Thoracic aorta (tissue), 2 donors: ENCODE data around the gene CHST11. TPM values are rescaled to one million over a fixed set of nuclear protein-coding genes. Genes with fewer than 3 reads are reported as not detected.
A peak's percentile ranks its signal among the peaks of the same experiment; 100 is the strongest.

Experiments used
- ATAC-seq: fragments of 150-250 bp; one replicate; pipeline ENCODE4 v1.8.0; 2017; ENCODE audit warnings: low read depth; ENCODE audit not compliant: insufficient number of reproducible peaks, low FRiP score
- DNase-seq: peaks from one replicate; pipeline ENCODE4 v3.0.0-alpha.2; 2020; ENCODE audit warnings: low spot score
- H3K27ac ChIP-seq, 2 donors: fragments of 200-600 bp; sonication (generic); 1 replicate in 1 of 2; 2 replicates in 1 of 2; pipeline ENCODE4 v1.5.1; 2016; ENCODE audit warnings: mild to moderate bottlenecking in 2 of 2, moderate library complexity in 2 of 2
- H3K27me3 ChIP-seq: fragments of 200-600 bp; sonication (generic); replicated peaks from 2 replicates; pipeline ENCODE4 v1.6.0; 2016; ENCODE audit warnings: mild to moderate bottlenecking; ENCODE audit not compliant: insufficient read depth
- H3K36me3 ChIP-seq: fragments of 200-600 bp; sonication (generic); one replicate; pipeline ENCODE4 v1.5.1; 2016
- H3K4me1 ChIP-seq, 2 donors: fragments of 200-600 bp; sonication (generic); 1 replicate in 1 of 2; 2 replicates in 1 of 2; pipeline versions ENCODE4 v1.5.1 to v1.6.0; 2016; ENCODE audit warnings: low read depth in 2 of 2, mild to moderate bottlenecking in 1 of 2; ENCODE audit not compliant: control insufficient read depth in 1 of 2
- H3K4me3 ChIP-seq: fragments of 200-600 bp; sonication (generic); 2 replicates; pipeline ENCODE4 v1.5.1; 2016; ENCODE audit warnings: mild to moderate bottlenecking
- H3K9me3 ChIP-seq: fragments of 200-600 bp; sonication (generic); 2 replicates; pipeline ENCODE4 v1.5.1; 2016
- total RNA-seq, 2 donors: library from RNA; depleted of rRNA; stranded (reverse); fragments of >200 nt; gene quantifications; one replicate each; pipeline versions ENCODE4 v1.1.0 to v1.2.3, GENCODE V29; 2016
- TF ChIP-seq, protein P1 (sequence below): fragments of 200-600 bp; sonication (generic); IDR thresholded peaks from one replicate; pipeline ENCODE4 v1.5.1; 2019; ENCODE audit warnings: antibody characterized with exemption

The CHST11 gene
- total RNA-seq, 2 donors from 2014 or later: 41.9 to 79.3 TPM

DNA sequence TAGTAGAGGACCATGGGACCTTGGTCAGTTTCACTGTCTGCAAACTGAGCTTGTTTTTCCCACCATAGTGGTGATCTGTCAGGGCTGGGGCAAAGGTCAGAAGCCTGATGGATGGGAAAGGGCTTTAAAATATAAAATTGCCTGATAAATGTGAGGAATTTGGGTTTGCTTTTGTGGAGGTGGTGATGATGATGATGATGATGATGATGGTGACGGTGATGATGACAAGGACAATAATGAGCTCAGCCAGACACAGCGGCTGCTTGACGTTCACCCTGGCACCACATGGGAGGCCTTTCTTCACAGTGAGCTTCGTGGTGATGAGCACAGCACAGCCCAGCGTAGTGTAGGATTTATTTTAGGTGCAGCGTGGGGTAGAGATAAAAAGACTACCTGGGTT is 257.6 kb downstream of the CHST11 start:
- no peaks in the 10 kb centered on the region for H3K36me3 ChIP-seq
- DNase-seq (no peak), ATAC-seq (no peak)
- H3K4me3 ChIP-seq: no peak overlapping the region
- no peaks in the 10 kb centered on the region for H3K27me3 ChIP-seq
- H3K9me3 ChIP-seq: no peaks in the 10 kb centered on the region
- H3K27ac ChIP-seq: no peak overlapping the region
- peaks cover 11 to 48% of the 10 kb centered on the region in 2 donors for H3K4me1 ChIP-seq
- TF ChIP-seq, protein P1, sequence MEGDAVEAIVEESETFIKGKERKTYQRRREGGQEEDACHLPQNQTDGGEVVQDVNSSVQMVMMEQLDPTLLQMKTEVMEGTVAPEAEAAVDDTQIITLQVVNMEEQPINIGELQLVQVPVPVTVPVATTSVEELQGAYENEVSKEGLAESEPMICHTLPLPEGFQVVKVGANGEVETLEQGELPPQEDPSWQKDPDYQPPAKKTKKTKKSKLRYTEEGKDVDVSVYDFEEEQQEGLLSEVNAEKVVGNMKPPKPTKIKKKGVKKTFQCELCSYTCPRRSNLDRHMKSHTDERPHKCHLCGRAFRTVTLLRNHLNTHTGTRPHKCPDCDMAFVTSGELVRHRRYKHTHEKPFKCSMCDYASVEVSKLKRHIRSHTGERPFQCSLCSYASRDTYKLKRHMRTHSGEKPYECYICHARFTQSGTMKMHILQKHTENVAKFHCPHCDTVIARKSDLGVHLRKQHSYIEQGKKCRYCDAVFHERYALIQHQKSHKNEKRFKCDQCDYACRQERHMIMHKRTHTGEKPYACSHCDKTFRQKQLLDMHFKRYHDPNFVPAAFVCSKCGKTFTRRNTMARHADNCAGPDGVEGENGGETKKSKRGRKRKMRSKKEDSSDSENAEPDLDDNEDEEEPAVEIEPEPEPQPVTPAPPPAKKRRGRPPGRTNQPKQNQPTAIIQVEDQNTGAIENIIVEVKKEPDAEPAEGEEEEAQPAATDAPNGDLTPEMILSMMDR: no peak

DNA sequence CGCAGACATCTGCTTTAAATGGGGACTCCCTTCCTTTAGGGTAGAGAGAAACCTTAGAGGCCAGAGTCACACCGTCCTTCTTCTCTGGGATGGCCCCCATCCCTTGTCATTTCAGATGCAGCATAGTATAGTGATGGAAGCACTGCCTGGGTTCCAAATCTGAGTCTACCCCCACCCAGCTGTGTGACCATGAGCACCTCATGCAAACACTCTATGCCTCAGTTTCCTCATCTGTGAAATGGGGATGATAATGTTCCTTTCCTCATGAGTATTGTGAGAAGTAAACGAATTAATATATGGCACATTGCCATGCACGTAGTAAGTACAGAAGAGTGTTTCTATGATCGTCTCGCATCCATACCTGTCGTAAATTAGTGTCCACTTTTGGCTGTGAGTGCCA is 259.4 kb downstream of the CHST11 start:
- Histone ChIP-seq H3K27ac (no peak overlapping the region), H3K4me1 (peaks cover 5 to 52% of the 10 kb centered on the region in 2 donors), H3K4me3 (no peak overlapping the region), H3K27me3 (no peaks in the 10 kb centered on the region), H3K9me3 (no peaks in the 10 kb centered on the region), H3K36me3 (no peaks in the 10 kb centered on the region)
- DNase-seq: no peak
- no peak for ATAC-seq
- TF ChIP-seq, protein P1: no peak

DNA sequence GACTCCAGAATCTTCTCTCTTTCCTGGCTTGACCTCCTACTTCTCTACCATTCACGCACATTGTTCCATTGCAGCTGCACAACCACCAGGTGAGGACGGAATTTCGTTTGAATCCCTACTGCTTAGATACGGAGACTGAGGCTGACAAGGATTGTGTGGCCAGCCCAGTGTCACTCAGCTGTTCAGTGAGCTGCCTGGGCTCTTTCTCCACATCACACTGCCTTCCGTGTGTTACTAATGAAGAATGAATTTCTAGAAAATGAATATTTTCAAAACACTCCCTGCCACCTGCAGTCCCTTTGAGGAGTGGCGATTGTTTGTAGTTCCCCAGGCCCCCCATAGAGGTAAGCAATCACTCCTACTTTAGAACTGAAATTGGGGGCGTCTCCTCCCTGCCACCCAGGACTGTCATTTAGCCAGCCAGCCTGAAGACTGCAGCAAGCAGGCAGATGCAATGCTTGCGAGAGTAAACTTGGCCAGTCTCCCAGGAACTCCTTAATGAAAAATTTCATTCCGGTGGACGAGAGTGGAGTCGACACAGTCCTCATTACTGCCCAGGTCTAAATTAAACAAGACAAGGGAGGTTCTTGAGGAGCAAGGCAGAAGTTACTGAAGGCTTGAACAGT is 261.7 kb downstream of the CHST11 start:
- DNase-seq (no peak), ATAC-seq (no peak)
- TF ChIP-seq, protein P1: no peak
- peaks cover 0 to 37% of the 10 kb centered on the region in 2 donors for H3K4me1 ChIP-seq
- no peaks in the 10 kb centered on the region for H3K36me3 ChIP-seq
- no peak overlapping the region for H3K4me3 ChIP-seq
- H3K9me3 ChIP-seq: no peaks in the 10 kb centered on the region
- no peak overlapping the region for H3K27ac ChIP-seq
- H3K27me3 ChIP-seq: no peaks in the 10 kb centered on the region

DNA sequence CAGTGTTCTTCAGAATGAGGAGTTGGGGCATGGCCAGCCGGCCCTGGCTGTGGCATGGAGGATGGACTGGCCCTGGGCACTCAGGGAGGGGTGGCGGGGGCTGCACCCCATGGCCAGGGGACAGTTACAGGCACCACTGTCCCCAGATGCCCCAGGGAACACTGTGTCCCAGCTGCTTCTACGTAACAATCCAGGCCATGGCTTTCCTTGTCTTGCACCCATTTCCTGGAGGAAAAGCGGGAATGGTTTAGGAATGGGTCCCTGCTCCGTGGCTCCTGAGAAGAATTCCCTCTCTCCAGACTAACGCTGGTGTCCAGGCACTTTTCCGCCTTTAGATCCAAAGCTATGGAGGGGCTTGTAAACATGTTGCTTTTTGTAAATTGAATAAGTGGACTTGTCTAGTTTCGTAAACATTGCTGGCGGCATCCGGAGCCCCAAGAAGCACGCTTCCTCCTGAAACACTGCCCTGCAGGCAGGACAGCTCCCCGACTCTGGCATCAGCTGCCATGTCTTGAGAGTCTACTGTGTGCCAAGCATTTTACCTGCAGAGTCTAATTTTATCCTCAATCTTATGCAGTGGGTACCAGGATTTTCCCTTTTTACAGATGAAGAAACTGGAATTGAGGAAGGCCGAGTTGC is 263.1 kb downstream of the CHST11 start:
- Histone ChIP-seq H3K27ac (peak overlapping the region in 1 of 2 donors; percentile 23), H3K9me3 (no peaks in the 10 kb centered on the region), H3K4me1 (peaks cover 0 to 37% of the 10 kb centered on the region in 2 donors), H3K36me3 (no peaks in the 10 kb centered on the region), H3K27me3 (no peaks in the 10 kb centered on the region), H3K4me3 (peak overlapping the region; percentile 64)
- DNase-seq (no peak), ATAC-seq (no peak)
- TF ChIP-seq, protein P1: no peak

DNA sequence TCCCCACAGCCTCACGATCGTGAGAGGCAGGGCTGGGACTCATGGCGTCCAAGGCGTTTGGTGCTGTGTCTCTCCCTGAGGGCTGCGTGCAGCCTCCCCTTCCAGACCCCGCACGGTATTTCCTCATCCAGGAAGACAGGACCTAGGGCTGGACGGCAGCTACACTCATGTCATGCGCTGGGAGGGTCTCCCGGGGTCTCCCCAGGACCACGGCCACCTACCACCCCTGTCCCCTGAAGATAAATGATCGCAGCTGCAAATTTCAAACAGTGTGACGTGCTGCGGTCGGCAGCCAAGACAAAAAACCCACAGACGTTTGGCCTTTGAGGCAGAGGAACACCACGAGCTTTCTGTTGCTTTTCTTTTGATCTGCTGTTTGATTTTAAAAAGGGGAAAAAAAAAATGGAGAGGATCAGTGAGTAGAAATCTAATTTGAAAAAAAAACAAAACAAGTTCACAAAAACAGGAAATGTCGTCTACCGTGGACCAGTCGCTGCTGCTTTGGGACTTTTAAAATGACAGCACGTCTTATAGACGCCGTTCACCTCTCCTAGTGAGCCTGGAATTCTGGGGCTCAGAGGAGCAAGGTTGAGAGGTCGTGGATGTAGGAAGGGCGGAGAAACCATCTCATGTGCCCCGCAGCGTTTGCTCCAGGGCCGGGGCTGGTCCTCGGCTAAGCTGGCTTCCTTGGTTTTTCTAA is 263.7 kb downstream of the CHST11 start:
- ATAC-seq (no peak), DNase-seq (no peak)
- Histone ChIP-seq H3K9me3 (no peaks in the 10 kb centered on the region), H3K4me1 (peaks cover 0 to 34% of the 10 kb centered on the region in 2 donors), H3K27me3 (no peaks in the 10 kb centered on the region), H3K36me3 (no peaks in the 10 kb centered on the region), H3K27ac (peak overlapping the region; percentile 2 to 23), H3K4me3 (peak overlapping the region; percentile 64)
- TF ChIP-seq, protein P1: no peak
